Fibroblast of lung (primary cell): ENCODE results near the gene IFT122.

Experiments
- CTCF ChIP-seq, 2 donors: IDR thresholded peaks in 1 of 2; conservative IDR thresholded peaks in 1 of 2; 1 replicate in 1 of 2; 2 replicates in 1 of 2; pipeline ENCODE4 v1.5.1; 2011 to 2012; ENCODE audit warnings: low read length in 2 of 2, control low read depth in 1 of 2, inconsistent platforms in 1 of 2, low read depth in 1 of 2, mild to moderate bottlenecking in 1 of 2
- EZH2 ChIP-seq: IDR thresholded peaks from 2 replicates; pipeline ENCODE4 v1.5.1; 2012; ENCODE audit warnings: low read length, control low read depth, mild to moderate bottlenecking; ENCODE audit errors: missing control alignments

- TF ChIP-seq CTCF (conservative IDR thresholded peaks at IDR 0.05 in 1 of 2, IDR thresholded peaks at IDR 0.05 in 1 of 2; ENCODE audit: low read depth in 1 of 2, low read length in 2 of 2) (no peak), EZH2 (no peak)
Measured at GRCh38 chr3:129529436-129530210, 89.6 kb downstream of the IFT122 start.
